ENCODE data around the gene CEP104. TPM values are rescaled to one million over a fixed set of nuclear protein-coding genes. Genes with fewer than 3 reads are reported as not detected.

CEP104 gene
- total and polyA plus RNA-seq, 8 donors, result 7.0 to 128 (median 28.7) TPM

DNA sequence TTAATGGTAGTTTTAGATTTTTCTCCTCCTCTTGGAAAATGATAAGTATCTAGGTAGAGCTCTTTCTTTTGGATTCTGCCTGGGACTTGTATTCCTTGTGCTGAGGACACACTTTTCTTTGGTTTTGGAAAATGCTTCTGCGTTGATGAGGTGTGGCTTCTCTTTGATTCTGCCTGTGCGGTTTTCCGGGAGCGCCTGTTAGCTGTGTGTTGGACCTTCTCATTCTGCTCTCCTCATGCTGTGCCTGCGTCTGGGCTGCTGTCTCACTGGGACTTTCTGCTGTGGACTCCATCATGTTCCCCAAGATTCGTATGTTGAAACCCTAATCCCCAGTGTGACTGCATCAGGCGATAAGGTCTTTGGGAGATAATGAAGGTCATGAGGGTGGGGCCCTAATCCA lies 22.1 kb upstream of the CEP104 start:
- Histone ChIP-seq H3K27me3 (no peaks in the 10 kb centered on the region), H3K4me1 (no peaks in the 10 kb centered on the region), H3K27ac (no peak overlapping the region), H3K9me3 (peaks cover 0 to 17% (median 14%) of the 10 kb centered on the region in 4 donors), H3K4me3 (no peak overlapping the region), H3K36me3 (peaks cover 24 to 96% (median 83%) of the 10 kb centered on the region in 4 donors)
- intact Hi-C loops (cut with DNase I; ENCODE audit: low total_unique reads), result no loop called here
- TF ChIP-seq POLR2AphosphoS5 (IDR thresholded peaks at IDR 0.05), result no peak
- TF ChIP-seq, protein P1, sequence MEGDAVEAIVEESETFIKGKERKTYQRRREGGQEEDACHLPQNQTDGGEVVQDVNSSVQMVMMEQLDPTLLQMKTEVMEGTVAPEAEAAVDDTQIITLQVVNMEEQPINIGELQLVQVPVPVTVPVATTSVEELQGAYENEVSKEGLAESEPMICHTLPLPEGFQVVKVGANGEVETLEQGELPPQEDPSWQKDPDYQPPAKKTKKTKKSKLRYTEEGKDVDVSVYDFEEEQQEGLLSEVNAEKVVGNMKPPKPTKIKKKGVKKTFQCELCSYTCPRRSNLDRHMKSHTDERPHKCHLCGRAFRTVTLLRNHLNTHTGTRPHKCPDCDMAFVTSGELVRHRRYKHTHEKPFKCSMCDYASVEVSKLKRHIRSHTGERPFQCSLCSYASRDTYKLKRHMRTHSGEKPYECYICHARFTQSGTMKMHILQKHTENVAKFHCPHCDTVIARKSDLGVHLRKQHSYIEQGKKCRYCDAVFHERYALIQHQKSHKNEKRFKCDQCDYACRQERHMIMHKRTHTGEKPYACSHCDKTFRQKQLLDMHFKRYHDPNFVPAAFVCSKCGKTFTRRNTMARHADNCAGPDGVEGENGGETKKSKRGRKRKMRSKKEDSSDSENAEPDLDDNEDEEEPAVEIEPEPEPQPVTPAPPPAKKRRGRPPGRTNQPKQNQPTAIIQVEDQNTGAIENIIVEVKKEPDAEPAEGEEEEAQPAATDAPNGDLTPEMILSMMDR (IDR thresholded peaks at IDR 0.05), result no peak
- no peak for TF ChIP-seq POLR2A (IDR thresholded peaks at IDR 0.05)
- 93 to 99% (median 96%) methylated on average over 7 of the region's 7 CpGs for WGBS, 5 donors
- DNase-seq, result no peak

- Histone ChIP-seq H3K27me3 (no peaks in the 10 kb centered on the region), H3K4me1 (no peaks in the 10 kb centered on the region), H3K4me3 (no peak overlapping the region), H3K27ac (no peak overlapping the region), H3K9me3 (peaks cover 0 to 17% (median 14%) of the 10 kb centered on the region in 4 donors), H3K36me3 (peaks cover 35 to 97% (median 93%) of the 10 kb centered on the region in 4 donors)
- DNase-seq, result no peak
- intact Hi-C loops (cut with DNase I; ENCODE audit: low total_unique reads), result no loop called here
- 91 to 96% (median 93%) methylated on average over 15 to 16 of the region's 16 CpGs for WGBS, 5 donors
- TF ChIP-seq, protein P1 (IDR thresholded peaks at IDR 0.05), result no peak
- no peak for TF ChIP-seq POLR2A (IDR thresholded peaks at IDR 0.05)
- TF ChIP-seq EP300 (IDR thresholded peaks at IDR 0.05), result no peak
Observed at GRCh38 chr1:3876716-3877115, 19.7 kb upstream of the CEP104 start.

GRCh38 chr1:3874736-3875135 lies 17.7 kb upstream of the CEP104 start:
- no peak for TF ChIP-seq EP300 (IDR thresholded peaks at IDR 0.05)
- TF ChIP-seq POLR2AphosphoS5 (IDR thresholded peaks at IDR 0.05), result no peak
- no peak for TF ChIP-seq POLR2A (IDR thresholded peaks at IDR 0.05)
- TF ChIP-seq, protein P1 (IDR thresholded peaks at IDR 0.05), result no peak
- peaks cover 44 to 98% (median 94%) of the 10 kb centered on the region in 4 donors for H3K36me3 ChIP-seq
- intact Hi-C loops (cut with DNase I; ENCODE audit: low total_unique reads), result no loop called here
- no peaks in the 10 kb centered on the region for H3K27me3 ChIP-seq
- no peaks in the 10 kb centered on the region for H3K4me1 ChIP-seq
- WGBS, 5 donors, result 94 to 96% (median 96%) methylated on average over 22 to 23 of the region's 23 CpGs
- peaks cover 0 to 17% (median 14%) of the 10 kb centered on the region in 4 donors for H3K9me3 ChIP-seq
- H3K4me3 ChIP-seq, result no peak overlapping the region
- no peak overlapping the region for H3K27ac ChIP-seq
- DNase-seq, result no peak

DNA sequence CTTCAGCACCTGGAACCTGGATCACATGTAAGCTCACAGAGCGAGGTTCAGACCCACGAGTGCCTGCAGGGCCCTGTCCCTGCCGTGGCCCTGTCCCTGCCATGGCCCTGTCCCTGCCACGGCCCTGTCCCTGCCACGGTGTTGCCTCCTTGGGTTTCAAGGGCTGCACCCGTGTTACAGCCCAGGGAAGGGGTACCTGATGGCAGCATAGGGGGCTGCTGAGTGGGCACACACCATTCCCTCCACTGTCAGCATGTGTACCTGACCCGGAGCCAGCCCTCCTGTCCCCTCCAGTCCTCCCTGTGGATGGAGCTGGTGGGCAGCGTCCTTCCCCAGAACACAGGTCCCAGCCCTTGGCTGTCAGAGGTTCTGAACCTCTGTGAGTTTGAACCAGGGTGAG lies 15.5 kb upstream of the CEP104 start:
- Histone ChIP-seq H3K4me3 (no peak overlapping the region), H3K9me3 (no peaks in the 10 kb centered on the region), H3K4me1 (no peaks in the 10 kb centered on the region), H3K36me3 (peaks cover 53 to 97% (median 94%) of the 10 kb centered on the region in 4 donors), H3K27me3 (no peaks in the 10 kb centered on the region), H3K27ac (no peak overlapping the region)
- TF ChIP-seq, protein P1 (IDR thresholded peaks at IDR 0.05), result no peak
- TF ChIP-seq POLR2A (IDR thresholded peaks at IDR 0.05) (no peak), EP300 (IDR thresholded peaks at IDR 0.05) (no peak), POLR2AphosphoS5 (IDR thresholded peaks at IDR 0.05) (no peak)
- intact Hi-C loops (cut with DNase I; ENCODE audit: low total_unique reads), result no loop called here
- no peak for DNase-seq
- WGBS, 5 donors, result 89 to 95% (median 94%) methylated on average over 2 to 8 of the region's 8 CpGs

Data from stomach (tissue), 9 donors.